ENCODE data around the gene PLAC8L1. TPM values are rescaled to one million over a fixed set of nuclear protein-coding genes. Genes with fewer than 3 reads are reported as not detected.

The PLAC8L1 gene
- total RNA-seq: not detected in 2 replicates

GRCh38 chr5:146105477-146105876 lies at the start of gene PLAC8L1:
Gene PLAC8L1, minus strand, starts transcription at chr5:146105577. Its CDS starts 1,266 bp downstream, at chr5:146104311.

Other genes starting within 250 kb of the PLAC8L1 start
- not detected in 2 replicates for gene GRXCR2, start 232.6 kb downstream of the PLAC8L1 start, total RNA-seq
- gene SH3RF2, start 169.0 kb downstream of the PLAC8L1 start, total RNA-seq: 0.70 and 1.4 TPM in 2 replicates
- 49.2 and 59.0 TPM in 2 replicates for gene LARS1, start 77.1 kb upstream of the PLAC8L1 start, total RNA-seq
- gene RBM27, start 98.0 kb upstream of the PLAC8L1 start, total RNA-seq: 9.6 and 10.2 TPM in 2 replicates
- not detected in 2 replicates for gene POU4F3, start 233.3 kb upstream of the PLAC8L1 start, total RNA-seq

Data from pericardium fibroblast (primary cell).